ENCODE results near the gene CXCR4. TPM values are rescaled to one million over a fixed set of nuclear protein-coding genes. Genes with fewer than 3 reads are reported as not detected.

Gene CXCR4
- polyA plus RNA-seq, 1 donor, result 45.7 TPM

- DNase-seq, result no peak
These were observed 15.2 kb upstream of the CXCR4 start for GRCh38 chr2:136133176-136133575.

- DNase-seq, result no peak
These were observed 14.8 kb upstream of the CXCR4 start for GRCh38 chr2:136132825-136133155.

- no peak for DNase-seq
These were observed 14.2 kb upstream of the CXCR4 start for GRCh38 chr2:136131961-136132824.

- no peak for DNase-seq
These were observed 13.6 kb upstream of the CXCR4 start for GRCh38 chr2:136131484-136131960.

- no peak for DNase-seq
These were observed 12.6 kb upstream of the CXCR4 start for GRCh38 chr2:136130511-136130910.

DNA sequence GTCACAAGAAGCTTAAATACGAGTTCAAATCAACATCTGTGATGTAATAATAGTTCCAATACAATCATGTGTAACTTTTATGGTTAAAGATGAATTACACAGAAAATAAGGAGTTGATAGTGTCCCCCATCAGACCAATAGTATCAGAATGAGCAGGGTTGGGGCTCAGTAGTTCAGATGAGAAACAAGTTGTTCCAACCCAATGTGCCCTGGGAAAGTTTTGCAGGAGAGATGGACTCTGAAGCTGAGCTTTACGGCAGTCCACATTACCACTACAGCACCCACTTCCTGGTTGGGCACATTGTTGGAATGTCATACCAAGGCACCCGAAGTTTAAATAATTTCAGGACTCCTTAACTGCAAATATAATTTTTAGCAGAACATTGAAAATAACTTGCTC is 12.1 kb upstream of the CXCR4 start:
- DNase-seq, result no peak

DNA sequence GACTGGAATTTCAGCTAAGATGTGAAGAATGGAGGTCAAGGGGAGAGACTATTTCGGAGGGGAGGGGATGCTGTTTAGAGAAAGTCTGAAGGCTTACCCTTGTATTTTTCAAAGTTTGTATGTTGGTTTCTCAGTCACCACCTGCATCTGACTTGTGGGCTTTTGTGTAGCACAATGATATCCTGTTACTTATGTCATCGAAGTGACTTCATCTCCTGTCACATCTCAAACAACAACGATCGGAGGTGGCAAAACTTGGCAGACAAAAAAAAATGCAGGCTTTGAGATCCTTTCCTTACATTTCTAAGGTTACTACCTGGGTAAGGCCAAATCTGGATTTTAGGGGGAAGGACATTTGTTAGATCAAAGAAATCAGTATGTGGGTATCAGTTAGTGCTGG is 11.7 kb upstream of the CXCR4 start:
- no peak for DNase-seq

GRCh38 chr2:136128905-136129304 is 11.0 kb upstream of the CXCR4 start:
- no peak for DNase-seq

- no peak for DNase-seq
These were observed 10.4 kb upstream of the CXCR4 start for GRCh38 chr2:136128366-136128765.

- DNase-seq, result no peak
These were observed 9.4 kb upstream of the CXCR4 start for GRCh38 chr2:136127356-136127755.

DNA sequence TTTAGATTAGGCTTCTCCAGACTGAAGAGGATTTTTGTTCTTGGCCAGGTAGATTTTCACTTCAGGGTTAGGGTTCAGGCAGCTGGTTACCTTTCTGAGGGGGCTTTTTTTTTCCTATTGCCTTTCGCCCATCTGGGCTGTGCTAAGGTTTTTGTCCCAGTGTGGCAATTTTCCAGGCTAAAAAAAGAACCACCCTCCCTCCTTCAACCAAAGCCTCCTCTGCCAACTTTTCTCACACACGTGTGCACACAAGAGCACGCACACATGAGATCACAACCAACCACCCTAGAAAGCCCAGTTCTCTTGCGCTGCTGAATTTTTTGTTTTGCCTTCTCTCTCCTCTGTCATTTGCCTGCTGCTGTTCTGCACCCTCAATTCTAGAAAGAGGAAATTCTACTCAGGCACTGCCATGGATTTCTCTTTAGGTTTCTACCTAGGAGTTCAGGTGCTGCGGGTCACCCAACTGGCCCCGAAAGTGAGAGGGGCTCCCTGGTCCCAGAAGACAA is 8.5 kb upstream of the CXCR4 start:
- DNase-seq, result no peak

GRCh38 chr2:136126021-136126420 is 8.1 kb upstream of the CXCR4 start:
- DNase-seq, result no peak

GRCh38 chr2:136125236-136125635 is 7.3 kb upstream of the CXCR4 start:
- no peak for DNase-seq

DNA sequence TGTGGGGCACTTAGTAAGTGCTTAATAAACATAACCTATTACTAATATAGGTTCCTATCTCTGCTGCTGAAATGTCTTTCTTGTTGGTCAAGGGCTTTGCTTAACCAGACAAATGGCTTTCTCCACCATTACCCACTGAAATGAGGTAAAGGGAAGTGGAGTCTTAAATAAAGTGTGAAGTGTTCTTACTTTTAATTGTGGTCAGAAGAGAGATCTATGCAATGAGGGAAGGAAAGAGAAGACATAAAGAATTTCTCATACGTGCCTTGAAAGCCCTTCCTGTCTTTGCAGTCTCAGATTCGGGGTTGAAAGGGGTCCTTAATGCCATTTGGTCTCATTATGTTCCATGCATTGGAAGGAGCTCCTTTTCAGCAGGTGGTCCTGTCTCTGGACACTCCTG is 6.9 kb upstream of the CXCR4 start:
- DNase-seq, result no peak

DNA sequence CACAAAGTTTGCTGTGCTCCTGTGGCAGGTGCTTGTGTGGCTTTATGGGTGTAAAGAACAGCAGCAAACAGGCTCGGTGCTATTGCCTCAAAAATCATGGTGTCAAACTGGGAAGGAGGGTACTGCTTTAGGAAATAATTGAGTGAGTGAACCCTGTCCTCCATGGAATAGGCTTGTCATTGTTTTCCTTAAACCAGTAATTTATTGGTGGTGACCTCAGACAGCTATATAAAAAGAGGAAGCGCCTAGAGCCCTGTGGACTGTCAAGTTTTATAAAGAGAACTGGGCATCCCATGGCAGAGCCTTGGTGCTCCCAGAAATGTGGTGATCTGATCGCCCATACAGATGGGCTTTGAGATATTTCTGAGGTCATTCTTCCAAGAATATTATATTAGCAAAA is 4.7 kb upstream of the CXCR4 start:
- DNase-seq, result no peak

DNA sequence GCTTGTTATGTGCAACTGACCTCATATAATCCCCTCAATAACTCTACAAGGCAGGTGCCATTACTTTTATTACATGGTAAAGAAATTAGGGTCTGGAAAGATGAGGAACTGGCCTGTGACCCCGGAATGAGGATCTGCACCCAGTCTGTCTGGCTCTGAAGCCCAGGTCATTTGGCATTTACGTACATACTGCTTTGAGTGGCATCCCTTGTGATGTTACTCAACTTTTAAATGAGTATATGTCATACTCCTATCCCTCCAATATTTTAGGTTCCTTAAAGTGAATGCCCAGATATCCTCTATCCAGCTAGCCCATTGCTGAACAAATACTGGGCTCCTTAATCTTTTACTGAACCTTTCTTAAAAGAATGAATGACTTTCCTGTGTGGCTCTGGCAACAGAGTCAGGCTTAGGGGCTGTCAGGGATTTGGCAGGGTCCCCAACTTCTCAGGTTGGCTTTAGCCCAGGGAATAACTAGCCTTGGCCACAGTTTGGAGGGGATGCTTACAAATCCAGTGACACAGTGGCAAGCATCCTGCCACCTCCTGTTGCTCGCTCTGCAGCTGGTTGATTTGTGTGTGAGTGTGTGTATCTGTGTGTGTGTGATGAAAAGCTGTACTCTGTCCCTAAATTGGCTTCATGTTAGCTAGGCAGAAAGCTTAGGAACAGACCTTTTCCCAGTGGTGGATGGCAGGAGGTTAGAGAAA is 3.4 kb upstream of the CXCR4 start:
- no peak for DNase-seq

DNA sequence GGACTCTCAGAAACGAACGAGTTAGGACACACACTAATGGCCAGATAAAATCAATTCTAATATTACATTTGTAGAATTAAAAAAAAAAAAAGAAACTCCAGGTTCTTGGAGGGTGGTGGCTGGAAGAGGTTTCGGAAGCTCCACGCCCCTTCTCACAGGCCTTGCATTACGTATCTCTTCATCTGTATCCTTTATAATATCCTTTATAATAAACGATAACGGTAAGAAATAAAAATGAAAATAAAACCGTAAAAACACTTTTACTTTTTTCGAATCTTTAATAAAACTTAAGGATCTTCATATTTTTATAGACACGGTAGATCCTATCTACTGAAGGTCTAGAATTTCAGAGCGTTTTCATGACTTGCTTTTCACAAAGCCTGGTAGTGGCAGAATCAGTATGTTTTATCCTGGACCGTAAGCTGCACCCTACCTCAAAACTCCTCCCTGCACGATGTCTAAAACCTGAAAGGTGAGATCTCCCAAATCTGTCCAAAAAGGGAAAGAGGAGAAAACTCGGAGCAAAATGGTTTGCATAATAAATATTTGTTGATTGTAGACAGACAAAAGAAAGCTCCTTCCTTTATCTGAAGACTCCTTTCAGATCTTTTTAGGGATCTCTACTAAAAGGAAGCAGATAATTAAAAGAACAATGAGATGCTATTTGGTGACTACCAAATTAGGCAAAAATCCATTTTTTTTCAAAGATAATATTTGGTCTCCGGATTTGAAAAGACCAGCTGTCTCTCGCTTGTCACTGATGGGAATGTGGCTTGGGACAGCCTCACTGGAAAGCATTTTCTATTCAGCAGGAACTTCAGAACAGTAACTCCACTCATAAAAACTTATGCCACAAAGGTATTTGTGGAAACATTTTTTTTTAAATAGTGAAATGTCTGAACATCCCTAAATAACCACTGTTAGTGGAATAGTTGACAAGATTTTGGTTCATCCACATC is 2.0 kb upstream of the CXCR4 start:
- no peak for DNase-seq

GRCh38 chr2:136118819-136119716 is 1.1 kb upstream of the CXCR4 start:
- no peak for DNase-seq

DNA sequence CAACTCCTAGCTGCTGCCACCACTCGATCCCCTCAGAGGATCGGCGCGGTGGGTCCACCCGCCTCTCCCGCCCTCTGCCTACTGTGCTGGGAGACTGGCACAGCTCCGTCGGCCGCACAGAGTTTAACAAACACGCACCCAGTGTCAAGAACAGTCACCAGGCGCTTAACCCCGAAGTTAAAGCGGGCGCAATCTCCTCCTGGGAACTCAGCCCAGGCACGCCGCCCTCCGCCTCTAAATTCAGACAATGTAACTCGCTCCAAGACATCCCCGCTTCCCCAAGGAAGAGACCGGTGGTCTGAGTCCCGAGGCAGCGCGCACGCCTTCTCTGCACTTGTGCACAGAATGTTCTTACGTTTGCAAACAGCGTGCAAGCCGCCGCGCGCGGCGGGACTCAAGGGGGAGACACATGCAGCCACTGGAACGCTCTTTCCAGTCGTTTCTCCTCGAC is 533 bp downstream of the CXCR4 start:
- no peak for DNase-seq

DNA sequence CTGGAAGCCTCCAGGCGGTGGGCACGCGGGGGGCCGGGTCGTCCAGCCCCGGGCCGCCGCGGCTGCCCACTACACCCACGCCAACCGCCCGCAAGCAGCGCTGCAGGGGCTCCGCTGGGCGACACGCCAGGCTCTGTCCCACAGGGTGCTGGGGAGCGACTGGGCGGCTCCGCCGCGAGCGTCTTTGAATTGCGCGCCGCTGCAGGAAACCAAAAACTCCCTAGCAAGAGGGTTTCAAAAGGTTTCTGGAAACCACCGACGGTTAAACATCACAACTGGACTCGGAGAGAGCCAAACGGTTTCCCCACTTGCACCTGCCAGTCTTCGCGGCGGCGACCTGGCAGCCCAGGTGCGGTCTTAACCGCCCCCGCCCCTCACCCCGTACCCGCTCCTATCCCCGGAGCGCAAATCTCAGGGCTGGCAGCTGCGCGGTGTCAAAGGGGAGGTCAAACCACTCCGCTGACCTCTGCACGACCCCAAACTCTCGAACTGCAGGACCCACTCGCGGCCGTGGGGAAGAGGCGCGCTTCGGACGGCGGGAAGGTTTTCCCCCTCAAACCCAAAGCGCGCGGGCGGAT is 1.0 kb downstream of the CXCR4 start:
- DNase-seq, result no peak
